Activated CD8-positive, alpha-beta memory T cell treated with anti-CD3 and anti-CD28 coated beads for 24 hours (primary cell): ENCODE data around the gene STAT5A.
"Not testable (repeated sequence)": the region's sequence is repeated elsewhere in the genome, so short reads cannot be mapped to it uniquely, and the experiment has no call there.

ENCODE experiments used
- DNase-seq: peaks from one replicate; pipeline ENCODE4 v3.0.0-alpha.2; 2020

STAT5A gene

DNA sequence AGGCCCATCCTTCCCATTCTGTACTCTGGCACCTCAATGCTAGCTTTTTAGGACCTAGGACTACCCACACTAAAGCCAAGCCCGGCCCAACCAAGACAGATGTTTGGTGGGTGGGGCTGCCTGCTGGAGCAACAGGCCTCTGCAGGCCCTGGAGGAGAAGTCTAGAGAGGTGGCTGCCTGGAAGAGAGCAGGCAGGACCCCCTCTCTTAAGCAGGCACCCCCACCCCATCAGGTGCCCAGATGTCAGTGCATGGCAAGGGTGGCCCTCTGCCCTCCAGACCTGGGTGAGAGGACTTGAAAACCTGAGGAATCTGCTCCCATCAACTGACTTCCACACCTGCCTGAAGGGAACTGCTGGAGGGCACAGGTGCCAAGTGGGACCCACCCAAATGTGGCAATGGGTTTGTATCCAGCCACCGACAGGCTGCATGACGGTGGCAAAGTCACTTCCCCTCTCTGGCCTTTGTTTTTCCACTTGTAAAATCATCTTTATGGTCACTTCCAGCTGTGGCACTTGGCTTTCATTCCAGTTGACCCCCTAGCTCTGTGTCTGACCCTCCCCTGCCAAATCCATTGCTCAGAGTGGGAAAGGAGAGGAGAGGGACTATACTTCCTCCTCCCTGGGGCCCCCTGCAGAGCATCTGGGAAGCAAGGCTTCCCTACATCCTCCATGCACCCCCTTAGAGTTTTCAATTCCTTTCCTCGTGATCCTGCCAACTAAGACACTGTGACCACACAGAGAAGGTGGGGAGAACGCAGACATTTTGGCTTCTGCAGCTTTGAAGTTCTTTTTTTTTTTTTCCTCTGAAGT is 1.7 kb upstream of the STAT5A start:
- peak; percentile 58 for DNase-seq

DNA sequence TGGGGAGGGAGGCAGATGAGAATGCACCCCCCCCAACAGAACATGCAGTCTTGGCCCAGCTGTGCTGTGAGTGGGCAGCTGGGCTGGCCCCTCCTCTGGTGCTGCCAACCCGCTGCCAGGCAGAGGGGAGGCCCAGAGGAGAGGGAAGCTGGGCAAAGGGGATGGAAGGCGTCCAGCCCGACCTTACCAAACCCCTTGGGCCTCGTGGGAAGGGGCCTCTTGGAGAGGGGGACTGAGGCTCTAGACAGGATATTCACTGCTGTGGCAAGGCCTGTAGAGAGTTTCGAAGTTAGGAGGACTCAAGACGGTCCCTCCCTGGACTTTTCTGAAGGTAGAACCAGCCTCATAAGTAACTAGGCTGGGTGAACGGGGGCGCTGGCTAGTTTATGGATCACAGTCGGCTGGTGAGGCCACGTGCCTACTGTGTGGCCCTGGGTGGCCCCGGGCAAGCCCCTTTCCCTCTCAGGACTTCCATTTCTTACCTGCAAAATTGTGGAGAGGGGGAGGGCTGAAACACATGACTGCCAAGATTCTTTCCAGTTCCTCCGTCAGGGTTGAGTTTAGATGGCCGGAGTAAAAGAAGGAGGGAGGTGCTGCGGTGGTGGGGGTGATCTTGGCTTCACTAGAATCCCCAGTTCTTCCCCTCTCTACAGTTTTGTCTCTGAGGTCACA is 857 bp upstream of the STAT5A start:
- DNase-seq, result peak; percentile 83

DNA sequence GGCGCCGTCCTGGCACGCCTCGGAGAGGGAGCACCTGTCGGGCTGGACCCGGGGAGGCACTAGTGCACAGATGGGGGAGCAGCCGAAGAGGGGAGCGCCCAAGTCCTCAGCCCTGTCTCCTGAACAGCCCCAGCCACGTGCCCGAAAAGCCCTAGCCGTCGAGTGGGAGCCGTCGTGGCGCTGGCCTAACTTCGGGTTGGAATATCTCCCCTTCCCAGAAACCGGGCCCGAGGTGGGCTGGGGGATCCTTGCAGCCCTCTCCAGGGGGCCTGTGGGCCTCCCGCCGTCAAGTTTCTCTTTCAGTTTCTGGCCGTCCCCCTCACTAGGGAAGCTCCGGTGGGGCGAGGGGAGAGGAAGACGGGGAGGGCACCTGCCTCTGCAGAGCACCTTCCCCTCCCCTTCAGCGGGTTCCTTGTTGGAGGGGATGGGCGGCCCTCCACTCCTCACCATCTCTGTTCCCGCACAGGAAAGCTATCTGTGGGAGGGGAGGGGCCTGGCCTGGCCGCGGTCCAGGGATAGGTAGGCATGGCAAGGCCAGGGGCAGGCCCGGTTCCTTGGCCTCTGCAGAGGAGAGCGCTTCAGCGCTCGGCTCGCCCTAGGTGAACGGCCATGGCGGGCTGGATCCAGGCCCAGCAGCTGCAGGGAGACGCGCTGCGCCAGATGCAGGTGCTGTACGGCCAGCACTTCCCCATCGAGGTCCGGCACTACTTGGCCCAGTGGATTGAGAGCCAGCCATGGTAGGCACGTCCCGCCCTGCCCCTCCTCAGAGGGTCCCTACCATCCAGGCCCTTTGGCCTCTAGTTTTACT is 709 bp downstream of the STAT5A start:
- peak; percentile 87 for DNase-seq

DNA sequence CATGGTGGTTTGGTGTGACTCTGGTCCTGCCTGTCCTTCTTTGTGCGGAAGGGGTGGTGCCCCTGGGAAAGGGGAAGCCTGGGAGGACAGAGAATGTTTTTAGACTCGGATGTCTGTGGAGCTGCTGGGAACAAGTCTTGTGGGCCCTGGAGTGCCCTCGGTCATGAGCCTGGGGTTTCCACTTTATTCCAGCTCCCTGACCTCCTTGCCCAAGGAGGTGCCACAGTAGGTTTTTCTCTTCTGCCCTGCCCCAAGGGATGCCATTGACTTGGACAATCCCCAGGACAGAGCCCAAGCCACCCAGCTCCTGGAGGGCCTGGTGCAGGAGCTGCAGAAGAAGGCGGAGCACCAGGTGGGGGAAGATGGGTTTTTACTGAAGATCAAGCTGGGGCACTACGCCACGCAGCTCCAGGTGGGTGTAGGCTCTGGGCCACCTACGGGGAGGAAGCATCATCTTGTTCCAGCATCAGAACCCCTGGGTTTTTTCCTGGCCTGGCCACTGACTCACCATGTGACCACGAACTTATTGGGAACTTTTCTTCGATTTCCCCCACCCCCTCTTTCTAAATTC is 1.4 kb downstream of the STAT5A start:
- DNase-seq, result peak; percentile 82

DNA sequence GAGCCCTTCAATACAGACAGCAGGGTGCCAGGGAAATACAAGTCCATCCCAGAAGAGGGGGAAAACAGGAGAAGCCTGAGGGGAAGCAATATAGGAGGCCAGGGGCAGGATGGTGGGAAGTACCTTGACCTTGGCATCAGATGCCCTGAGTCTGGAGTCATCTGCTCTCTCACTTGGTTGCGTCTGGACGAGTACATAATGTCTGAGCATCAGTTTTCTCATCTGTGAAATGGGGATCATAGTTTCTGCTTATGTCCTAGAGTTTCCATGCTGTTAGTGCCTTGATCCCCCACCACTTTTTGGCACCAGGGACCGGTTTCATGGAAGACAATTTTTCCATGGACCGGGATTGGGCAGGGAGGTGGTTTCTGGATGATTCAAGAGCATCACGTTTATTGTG is 2.3 kb downstream of the STAT5A start:
- no peak for DNase-seq

- no peak for DNase-seq
These were observed 2.8 kb downstream of the STAT5A start for GRCh38 chr17:42291129-42291528.

DNA sequence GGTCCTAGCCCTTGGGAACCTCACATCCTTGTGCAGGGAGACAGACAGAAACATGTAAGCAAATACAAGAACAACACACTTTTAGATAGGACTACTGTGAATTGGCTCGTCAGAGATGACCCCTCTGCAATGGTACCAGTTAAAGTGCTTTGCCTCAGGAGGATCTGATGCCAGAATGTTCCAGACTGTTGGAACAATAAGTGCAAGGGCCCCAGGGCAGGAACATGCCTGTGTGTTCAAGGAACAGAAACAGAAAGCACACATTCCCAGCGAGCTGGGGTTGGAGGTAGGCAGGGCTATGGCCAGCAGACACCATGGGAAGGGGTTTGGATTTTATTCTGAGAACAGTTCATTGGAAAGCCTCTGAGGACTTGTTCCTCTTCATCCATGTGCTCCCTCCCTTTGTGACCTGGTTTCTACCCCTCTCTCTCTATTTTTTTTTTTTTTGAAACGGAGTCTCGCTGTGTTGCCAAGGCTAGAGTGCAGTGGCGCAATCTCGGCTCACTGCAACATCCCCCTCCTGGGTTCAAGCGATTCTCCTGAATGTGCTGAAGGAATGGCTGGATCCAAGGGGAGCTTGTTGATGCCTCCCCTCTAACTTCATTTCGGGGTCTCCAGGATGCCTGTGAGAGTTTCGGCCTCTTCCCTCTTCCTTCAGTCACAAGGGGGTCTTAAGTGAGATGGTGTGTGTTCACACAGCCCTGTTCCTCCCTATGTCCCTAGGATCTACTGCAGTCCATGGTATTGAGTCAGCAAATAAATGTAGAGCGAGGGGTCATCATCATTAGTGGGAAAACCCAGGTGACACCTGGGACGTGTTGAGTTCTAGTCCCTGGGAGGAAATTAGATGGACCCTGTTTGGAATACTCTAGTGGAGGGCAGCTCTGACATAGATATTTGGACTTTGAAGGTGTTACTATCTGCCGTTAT is 6.4 kb downstream of the STAT5A start:
- DNase-seq, result no peak

DNA sequence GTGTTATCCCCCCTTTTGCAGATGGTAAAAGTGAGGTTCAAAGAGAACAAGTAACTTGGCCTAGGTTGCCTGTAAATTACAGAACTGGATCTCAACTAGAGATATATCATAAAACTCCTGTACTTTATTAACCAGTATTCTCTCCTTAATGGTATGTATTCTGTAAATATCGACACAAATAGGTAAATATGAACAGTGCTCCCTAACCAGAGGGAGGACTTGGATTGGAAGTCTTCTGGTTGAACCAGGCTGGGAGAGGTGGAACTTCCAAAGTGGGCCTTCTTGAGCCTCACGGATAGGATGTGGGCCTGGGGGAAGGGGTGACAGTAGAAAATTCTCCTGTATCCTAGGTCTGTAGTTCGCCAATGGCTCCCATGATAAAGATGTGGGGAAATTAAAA is 7.7 kb downstream of the STAT5A start:
- DNase-seq, result no peak

DNA sequence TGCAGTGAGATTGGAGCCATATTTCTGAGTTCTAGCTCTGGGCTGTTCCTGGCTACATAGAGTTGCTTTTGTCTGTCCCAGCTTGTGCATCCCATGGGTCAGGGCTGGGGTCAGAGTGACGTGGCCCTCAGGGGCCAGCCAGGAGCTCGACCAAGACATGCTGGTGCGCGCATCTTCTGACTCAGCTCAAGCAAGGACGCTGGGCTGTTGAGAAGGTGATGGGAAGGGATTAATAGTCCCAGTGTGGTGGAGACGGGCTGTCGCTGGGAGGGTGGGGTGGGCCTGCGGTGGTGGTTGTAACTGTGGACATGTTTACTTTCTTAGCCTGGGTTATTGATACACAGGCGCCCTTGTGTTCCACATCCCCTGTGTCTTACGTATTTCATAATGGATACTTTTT is 9.5 kb downstream of the STAT5A start:
- DNase-seq, result not testable (repeated sequence)

GRCh38 chr17:42299361-42299760 is 11.1 kb downstream of the STAT5A start:
- DNase-seq, result not testable (repeated sequence)

DNA sequence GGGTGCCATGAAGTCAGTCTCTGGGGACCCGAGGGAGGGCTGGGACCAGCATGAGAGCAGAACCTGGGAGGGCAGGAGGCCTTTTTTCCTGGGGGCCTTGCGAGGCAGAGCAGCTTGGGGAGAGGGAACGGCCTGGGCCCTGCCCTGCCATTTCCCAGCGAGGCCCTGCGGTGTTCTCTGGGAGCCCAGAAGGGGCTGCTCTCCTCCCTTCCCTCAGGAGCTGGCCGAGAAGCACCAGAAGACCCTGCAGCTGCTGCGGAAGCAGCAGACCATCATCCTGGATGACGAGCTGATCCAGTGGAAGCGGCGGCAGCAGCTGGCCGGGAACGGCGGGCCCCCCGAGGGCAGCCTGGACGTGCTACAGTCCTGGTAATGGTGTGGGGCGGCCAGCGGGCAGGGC is 11.6 kb downstream of the STAT5A start:
- not testable (repeated sequence) for DNase-seq

GRCh38 chr17:42301022-42301421 is 12.7 kb downstream of the STAT5A start:
- no peak for DNase-seq

- no peak for DNase-seq
These were observed 15.4 kb downstream of the STAT5A start for GRCh38 chr17:42303694-42304093.

DNA sequence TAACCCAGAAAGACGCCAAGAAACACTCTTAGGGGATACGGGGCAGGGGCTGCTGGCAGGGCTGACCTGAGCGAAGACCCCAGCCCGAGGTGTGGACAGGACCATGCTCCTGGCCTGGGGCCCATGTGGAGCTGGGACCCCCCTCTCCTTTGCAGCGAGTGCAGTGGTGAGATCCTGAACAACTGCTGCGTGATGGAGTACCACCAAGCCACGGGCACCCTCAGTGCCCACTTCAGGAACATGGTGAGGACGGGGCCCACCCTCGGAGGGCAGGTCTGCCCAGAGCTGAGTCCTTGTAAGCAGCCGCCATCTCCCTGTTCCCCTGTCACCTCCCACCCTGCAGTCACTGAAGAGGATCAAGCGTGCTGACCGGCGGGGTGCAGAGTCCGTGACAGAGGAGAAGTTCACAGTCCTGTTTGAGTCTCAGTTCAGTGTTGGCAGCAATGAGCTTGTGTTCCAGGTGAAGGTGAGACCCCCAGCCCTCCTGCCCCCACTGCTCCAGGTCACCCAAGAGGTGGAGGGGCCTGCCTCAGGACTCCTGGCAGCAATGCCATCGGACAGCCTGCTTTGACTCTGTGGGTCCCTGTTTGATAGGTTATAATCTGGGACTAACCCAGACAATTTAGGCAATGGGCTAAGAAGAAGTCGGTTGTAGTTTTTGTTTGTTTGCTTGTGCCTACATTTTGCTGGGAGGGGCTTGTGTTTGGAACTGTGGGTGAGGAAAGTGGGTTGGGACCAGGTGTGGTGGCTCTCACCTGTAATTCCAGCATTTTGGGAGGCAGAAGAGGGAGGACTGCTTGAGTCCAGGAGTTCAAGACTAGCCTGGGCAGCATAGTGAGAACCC is 16.1 kb downstream of the STAT5A start:
- DNase-seq, result no peak

GRCh38 chr17:42305031-42305330 is 16.7 kb downstream of the STAT5A start:
- not testable (repeated sequence) for DNase-seq

DNA sequence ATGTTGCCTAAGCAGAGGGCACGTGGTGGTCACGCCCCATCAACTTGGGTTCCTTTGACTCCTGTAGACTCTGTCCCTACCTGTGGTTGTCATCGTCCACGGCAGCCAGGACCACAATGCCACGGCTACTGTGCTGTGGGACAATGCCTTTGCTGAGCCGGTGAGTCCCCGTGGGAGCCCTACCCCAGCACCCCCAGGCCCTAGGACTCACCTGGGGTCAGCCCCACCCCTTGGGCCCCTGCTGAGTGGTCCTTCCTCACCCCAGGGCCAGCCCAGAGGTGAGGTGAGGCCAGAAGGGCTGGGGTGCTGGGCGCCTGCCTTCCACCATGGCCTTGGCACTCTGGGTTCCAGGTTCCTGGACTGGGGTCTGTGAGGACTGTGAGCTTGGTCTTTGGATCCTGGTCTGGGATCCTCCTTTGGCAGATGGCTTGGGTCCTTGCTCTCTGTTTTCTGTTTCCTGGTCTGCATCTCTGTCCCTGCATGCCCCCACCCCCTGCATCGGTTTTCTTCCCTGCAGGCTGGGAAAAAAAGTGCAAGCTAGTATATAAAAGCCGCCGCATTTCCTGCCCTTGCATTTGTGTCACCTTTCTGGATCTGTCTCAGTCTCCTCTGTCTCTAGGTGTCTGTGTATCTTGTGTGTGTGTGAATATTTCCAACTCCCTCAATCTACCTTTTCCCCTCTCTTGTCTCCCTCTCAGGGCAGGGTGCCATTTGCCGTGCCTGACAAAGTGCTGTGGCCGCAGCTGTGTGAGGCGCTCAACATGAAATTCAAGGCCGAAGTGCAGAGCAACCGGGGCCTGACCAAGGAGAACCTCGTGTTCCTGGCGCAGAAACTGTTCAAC is 17.5 kb downstream of the STAT5A start:
- DNase-seq, result no peak

DNA sequence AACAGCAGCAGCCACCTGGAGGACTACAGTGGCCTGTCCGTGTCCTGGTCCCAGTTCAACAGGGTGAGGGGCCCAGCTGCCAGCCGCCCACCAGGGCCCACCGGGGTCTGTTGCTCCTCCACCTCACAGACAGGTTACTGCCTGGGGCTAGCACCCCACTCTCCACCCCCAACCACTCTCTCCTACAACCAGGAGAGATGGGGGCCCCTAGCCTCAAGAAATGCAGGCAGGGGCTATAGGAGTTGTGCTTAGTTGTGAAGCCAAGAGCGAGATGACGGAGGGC is 18.0 kb downstream of the STAT5A start:
- DNase-seq, result no peak

- no peak for DNase-seq
These were observed 19.1 kb downstream of the STAT5A start for GRCh38 chr17:42307362-42307927.

DNA sequence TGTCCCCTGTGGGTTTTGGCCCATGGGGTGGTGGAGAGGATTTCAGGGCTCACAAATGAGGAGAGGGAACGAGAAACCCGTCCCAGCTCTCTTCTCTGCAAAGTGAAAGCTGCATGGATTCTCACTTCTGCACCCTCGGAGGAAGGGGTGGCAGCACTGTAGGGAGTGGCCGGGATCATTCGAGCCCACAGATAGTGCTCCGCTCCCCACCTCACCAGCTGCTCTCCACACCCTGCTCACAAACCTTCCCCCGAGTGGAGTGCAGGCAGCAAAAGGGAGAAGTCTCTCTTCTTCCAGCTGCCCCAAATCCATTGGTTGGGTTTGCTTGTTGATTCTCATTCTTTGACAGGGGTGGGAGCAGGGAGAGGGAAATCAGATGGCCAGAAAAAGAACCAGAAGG is 20.1 kb downstream of the STAT5A start:
- DNase-seq, result no peak

- DNase-seq, result no peak
These were observed 20.8 kb downstream of the STAT5A start for GRCh38 chr17:42309142-42309541.
